Astrocyte of the spinal cord (primary cell): ENCODE data around the gene CLCN4.

ENCODE experiments used
- DNase-seq: peaks from one replicate; pipeline ENCODE4 v3.0.0; 2011; ENCODE audit warnings: low read depth, low spot score
- H3K4me3 ChIP-seq: 2 replicates; pipeline ENCODE4 v1.5.1; 2011; ENCODE audit warnings: low read depth, mild to moderate bottlenecking, low read length, moderate library complexity
- in situ Hi-C: cut with HindIII; loops from 2 replicates; pipeline ENCODE4 v1.10.0; 2017; ENCODE audit warnings: low sequenced_read_pairs
- TF ChIP-seq, protein P1 (sequence below): IDR thresholded peaks from 2 replicates; pipeline ENCODE4 v1.5.1; 2012; ENCODE audit warnings: low read depth, mild to moderate bottlenecking, low read length, inconsistent platforms

CLCN4 gene

DNA sequence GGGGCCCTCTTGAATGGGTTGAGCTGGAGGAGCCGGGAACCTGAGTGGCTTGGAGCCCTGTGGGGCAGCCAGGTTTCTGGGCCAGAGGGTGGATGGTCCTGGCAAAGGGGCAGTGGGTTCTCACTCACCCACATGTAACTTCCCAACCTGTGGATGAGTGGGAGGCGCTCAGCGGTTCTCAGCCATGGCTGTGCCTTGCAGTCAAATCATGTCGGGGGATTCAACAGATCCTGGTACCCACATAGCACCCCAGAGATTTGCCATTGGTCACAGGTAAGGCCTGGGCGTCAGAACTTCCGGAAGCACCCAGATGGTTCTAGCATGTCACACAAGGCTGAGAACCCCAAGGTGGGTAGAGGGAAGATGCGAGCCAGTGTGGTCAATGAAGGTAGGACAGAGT, 21.9 kb upstream of the CLCN4 start:
- TF ChIP-seq, protein P1, sequence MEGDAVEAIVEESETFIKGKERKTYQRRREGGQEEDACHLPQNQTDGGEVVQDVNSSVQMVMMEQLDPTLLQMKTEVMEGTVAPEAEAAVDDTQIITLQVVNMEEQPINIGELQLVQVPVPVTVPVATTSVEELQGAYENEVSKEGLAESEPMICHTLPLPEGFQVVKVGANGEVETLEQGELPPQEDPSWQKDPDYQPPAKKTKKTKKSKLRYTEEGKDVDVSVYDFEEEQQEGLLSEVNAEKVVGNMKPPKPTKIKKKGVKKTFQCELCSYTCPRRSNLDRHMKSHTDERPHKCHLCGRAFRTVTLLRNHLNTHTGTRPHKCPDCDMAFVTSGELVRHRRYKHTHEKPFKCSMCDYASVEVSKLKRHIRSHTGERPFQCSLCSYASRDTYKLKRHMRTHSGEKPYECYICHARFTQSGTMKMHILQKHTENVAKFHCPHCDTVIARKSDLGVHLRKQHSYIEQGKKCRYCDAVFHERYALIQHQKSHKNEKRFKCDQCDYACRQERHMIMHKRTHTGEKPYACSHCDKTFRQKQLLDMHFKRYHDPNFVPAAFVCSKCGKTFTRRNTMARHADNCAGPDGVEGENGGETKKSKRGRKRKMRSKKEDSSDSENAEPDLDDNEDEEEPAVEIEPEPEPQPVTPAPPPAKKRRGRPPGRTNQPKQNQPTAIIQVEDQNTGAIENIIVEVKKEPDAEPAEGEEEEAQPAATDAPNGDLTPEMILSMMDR = no peak
- H3K4me3 ChIP-seq = no peak overlapping the region
- no peak for DNase-seq
- in situ Hi-C loops = no loop called here

DNA sequence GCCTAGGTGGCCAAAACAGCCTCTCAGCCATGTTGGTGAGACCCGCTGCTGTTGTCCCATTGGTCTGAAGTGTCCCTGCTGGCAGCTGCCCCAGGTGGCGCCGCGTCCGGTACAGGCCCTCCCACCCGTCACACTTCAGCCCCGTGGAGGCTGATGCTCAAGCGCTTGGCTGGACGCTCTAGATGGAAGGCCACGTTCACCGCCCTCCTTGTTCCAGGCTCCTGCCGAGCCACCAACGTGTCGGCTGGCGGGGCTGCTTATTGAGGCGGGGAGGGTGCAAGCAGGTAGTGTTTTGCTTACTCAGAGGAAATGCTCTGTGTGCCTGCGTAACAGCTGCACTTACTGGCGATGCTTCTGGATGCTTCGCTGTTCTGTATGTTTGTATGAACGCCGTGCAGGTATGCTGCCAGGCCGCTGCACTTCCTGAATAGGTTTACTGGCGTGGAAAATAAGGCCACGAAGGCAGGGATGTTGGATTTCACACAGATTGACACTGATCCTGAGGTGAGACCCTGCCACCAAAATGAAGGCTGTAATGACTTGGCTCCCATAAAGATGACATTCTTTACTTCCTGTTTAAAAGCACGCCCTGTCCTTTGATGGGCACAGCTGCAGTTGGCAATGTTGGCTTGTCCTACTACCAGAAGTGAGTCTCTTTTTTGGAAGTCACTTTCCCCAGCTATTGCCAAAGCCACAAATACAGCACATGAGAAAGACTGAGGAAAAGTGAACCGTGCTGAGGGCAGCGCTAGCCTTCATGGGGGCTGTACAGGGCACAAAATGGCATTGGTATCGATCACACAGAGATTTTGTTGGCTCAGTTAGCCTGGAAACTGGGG, 21.0 kb upstream of the CLCN4 start:
- in situ Hi-C loops = no loop called here
- no peak for DNase-seq
- TF ChIP-seq, protein P1 = no peak
- no peak overlapping the region for H3K4me3 ChIP-seq

DNA sequence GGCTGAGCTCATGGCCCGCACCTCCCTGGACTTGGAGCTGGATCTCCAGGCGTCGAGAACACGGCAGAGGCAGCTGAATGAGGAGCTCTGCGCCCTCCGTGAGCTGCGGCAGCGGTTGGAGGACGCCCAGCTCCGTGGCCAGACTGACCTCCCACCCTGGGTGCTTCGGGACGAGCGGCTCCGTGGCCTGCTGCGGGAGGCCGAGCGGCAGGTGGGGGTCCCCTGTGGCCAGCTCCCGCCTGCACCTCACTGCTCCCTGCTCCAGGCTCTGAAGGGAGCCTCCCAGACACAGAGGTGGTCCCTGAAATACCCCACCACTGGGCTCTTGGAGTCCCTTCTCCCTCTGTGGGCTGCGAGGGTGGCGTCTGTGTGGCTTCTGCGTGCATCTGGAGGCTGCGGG, 18.0 kb upstream of the CLCN4 start:
- TF ChIP-seq, protein P1 = no peak

DNA sequence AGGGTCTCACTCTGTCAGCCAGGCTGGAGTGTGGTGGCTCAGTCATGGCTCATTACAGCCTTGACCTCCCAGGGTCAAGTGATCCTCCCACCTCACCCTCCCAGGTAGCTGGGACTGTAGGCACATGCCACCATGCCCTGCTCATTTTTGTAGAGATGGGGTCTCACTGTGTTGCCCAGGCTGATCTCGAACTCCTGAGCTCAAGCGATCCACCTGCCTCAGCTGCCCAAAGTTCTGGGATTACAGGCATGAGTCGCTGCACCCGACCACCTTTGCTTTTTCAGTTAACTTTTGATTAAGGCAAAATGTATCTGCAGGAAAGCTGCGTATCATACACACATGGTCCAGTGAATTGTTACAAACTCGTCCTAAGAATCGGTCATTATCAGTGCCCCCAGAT, 16.5 kb upstream of the CLCN4 start:
- in situ Hi-C loops = no loop called here
- TF ChIP-seq, protein P1 = no peak
- no peak for DNase-seq
- no peak overlapping the region for H3K4me3 ChIP-seq

More for the DNA sequence above, 18.0 kb upstream of the CLCN4 start:
- H3K4me3 ChIP-seq = no peak overlapping the region
- no peak for DNase-seq
- in situ Hi-C loops = no loop called here

DNA sequence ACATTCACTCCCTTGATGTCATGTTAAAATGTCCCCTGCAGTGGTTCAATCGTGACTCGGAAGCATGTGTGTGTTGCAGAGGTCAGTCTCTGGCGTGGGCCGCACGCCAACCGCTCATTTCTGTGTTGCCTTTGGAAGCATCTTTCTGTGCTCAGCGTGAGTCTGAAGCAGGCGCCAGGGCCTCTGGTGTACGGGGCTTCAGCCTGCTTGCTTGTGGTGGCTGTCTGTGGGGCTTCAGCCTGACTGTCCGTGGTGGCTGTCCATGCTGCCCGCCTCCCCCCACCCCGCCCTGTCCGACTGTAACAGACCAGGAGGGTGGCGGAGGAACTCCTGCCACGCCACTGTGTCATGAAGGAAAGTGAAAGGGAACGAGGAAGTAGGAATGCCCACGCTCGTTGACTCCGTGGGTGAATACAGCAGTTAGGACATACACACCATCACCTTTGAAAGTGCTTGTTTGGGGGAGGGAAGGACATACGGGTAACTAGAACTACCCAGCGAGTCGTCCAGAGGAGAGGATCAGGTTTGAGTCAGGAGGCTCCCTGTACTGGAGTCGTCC, 14.7 kb upstream of the CLCN4 start:
- TF ChIP-seq, protein P1 = no peak
- DNase-seq = no peak
- in situ Hi-C loops = no loop called here
- H3K4me3 ChIP-seq = no peak overlapping the region

DNA sequence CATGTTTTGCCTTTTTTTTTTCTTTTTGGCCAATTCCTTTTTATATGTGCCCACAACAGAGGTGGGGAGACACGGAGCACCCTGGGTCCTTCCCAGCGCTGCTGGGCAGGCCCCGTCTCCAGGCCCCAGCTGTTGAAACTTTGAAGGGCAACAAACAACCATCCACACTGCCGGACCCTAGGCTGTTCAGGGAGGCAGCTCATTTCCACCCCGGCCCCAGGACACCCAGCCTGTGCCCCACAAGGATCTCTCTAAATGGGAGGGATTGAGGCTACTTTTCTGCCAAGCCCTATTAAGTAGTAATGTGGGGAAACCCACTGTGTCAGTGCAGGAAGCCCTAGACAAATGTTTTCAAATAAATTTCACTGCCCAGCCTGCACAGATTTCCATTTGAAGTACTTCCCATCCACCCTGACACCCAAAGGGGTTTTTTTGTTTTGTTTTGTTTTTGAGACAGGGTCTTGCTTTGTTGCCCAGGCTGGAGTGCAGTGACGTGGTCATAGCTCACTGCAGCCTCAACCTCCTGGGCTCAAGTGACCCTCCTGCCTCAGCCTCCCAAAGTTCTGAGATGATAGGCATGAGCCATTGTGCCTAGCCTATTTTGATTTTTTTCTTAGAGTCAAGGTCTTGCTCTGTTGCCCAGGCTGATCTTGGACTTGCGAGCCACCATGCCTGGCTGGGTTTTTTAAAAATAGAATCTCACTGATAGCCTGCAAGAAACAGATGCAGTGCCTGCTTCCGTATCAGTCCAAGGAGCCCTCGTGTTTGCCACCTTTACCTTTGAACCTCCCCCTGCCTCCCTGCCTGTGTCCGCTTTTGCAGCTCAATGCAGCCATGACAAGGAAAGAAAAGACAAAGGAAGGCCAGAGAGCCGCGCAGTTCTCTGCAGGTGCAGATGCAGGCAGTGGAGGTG, 13.4 kb upstream of the CLCN4 start:
- in situ Hi-C loops = no loop called here
- no peak for DNase-seq
- H3K4me3 ChIP-seq = no peak overlapping the region
- TF ChIP-seq, protein P1 = no peak
